Measurements from ENCODE around the gene AFDN.

Gene AFDN

DNA sequence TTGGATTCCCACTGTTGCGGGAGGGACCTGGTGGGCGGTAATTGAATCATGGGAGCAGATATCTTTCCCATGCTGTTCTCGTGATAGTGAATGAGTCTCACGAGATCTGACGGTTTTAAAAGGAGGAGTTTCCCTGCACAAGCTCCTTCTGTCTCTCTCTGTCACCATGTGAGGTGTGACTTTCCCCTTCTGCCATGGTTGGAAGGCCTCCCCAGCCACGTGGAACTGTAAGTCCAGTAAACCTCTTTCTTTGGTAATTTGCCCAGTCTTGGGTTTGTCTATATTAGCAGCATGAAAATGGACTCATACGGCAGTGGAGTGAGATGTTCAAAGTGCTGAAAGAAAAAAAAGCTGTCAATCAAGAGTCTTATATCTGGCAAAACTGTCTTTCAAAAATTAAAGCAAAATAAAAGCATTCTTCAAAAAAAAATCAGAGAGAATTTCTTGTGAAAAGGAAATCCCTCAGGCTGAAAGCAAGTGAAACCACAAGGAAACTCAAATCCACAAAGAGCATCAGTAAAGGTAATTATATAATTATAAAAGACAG, 155.3 kb downstream of the AFDN start:
- no peak overlapping the region for H3K27ac ChIP-seq
- TF ChIP-seq CTCF (conservative IDR thresholded peaks at IDR 0.05), result no peak

- no peak overlapping the region for H3K27ac ChIP-seq
- no peak for TF ChIP-seq CTCF (conservative IDR thresholded peaks at IDR 0.05)
Observed at GRCh38 chr6:167984144-167984719, 157.5 kb downstream of the AFDN start.

DNA sequence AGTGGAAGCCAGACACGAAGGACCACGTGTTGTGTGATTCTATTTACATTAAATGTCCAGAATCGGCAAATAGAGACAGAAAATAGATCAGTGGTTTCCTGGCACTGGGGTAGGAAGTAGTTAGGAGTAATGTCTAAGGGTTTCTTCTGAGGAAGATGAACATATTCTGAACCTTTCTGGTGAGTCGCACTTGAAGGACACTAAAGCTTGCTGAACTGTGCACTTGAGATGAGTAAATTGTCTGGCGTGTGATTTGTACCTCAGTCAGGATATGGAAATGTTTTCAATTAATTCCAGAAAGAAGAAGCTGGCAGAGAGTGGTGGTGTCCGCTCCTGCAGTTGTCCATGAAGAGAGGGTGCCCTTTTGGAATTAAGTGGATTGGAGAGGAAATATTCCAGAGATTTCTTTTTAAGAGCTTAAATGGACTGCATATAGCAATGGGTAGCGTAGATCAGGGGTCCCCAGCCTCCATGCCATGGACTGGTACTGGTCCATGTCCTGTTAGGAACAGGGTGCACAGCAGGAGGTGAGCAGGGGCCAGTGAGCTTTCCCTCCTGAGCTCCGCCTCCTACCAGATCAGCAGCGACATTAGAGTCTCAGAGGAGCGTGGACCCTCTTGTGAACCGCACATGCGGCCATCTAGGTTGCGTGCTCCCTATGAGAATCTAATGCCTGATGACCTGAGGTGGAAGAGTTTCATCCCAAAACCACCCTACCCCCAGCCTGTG, 158.3 kb downstream of the AFDN start:
- no peak for TF ChIP-seq CTCF (conservative IDR thresholded peaks at IDR 0.05)
- no peak overlapping the region for H3K27ac ChIP-seq

DNA sequence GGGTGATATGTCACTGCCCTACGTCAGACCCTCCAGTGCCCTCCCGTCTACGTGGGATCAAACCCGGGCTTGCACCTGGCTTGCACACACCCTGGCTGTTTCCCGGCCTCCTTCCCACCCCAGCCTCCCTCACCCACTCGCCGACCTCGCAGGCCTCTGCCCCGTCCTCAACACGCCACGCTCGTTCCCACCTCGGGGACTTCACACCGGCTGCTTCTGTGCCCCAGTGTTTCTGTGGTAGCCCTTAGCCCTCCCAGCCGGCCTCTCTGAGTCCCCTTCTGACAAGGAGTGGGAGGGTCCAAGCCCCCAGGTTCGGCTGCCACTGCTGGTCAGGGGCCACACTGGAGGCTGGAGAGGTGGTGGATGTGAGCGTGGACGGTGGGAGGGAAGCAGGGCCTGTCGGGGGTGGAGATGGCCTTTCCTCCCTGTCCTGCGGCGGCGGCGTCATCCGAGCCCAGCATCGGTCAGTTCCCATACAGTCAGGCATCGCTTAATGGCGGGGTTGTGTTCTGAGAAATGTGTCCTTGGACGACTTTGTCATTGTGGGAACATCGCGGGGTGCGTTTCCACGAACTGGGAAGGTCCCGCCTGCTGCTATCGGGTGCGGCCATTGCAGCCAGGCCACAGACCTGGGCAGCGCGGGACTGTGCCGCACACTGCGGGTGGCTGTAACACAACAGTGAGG, 159.3 kb downstream of the AFDN start:
- H3K27ac ChIP-seq, result no peak overlapping the region
- TF ChIP-seq CTCF (conservative IDR thresholded peaks at IDR 0.05), result no peak

DNA sequence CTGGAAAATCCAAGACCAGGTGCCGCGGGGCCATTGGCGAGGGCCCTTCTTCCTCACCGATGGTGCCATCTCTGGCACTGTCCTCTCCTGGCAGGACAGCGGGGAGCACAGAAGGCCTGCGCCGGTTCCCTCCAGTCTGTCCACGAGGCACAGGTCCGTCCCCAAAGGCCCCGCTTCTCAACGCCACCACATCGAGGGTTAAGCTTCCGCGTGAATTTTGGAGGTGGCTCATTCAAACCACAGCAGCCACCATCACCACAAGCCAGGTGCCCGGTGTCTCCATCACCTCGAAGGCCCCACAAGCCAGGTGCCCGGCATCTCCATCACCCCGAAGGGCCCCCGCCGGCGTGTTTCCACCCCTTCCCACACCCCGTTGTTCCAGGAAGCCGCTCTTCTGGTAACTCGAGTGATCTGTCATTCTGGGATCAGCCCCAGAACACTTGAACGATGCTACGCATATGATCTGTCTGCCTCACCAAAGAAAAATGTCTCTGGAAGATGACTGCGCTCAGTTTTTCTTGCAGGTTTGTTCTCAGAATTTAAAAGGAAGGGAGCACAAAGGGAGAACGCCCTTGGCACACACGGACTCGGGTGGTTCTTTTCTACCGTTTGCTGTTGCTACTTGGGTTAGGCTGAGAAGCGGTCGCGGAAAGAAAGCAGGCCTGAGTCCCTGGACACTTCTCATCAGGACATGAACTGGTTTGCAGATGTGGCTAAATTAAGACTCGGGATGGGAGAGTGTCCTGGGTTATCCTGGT, 160.9 kb downstream of the AFDN start:
- TF ChIP-seq CTCF (conservative IDR thresholded peaks at IDR 0.05), result no peak
- H3K27ac ChIP-seq, result no peak overlapping the region

GRCh38 chr6:167988154-167988495, 161.4 kb downstream of the AFDN start:
- TF ChIP-seq CTCF (conservative IDR thresholded peaks at IDR 0.05), result no peak
- H3K27ac ChIP-seq, result no peak overlapping the region
